ENCODE data around the gene ASZ1.

Gene ASZ1

DNA sequence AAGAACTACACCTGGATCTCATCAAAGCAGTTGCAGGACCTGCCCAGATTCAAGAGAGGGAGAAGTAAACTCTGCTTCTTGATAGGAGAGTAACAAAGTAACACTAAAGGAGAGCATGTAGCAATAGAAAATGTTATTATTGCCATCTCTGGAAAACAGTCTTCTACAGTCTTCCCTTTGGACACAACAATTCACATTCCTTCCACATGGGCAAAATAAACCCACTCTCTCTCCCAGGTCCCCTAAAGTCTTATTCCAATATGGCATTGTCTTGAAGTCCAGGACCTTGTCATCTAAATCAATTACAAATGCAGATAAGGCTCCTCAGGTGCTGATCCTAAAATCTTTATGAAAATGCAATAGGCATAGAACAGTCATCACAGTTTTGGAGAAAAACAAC lies 94.1 kb downstream of the ASZ1 start:
- DNase-seq: no peak

DNA sequence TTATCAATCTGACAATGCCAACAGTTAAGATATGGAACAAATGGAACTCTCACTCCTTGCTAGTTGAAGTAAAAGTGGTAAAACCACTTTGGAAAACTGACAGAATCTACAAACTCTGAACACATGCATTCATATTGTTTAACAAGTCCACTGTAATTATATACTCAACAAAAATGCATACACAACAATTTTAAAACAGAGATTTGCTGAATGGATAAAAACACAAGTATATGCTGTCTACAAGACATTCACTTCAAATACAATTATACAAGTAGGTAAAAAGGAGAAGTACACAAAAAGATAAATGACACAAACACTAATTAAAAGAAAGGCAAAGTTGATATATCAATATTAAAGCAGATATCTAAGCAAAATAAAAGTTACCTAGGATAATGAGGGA lies 95.3 kb downstream of the ASZ1 start:
- no peak for DNase-seq

DNA sequence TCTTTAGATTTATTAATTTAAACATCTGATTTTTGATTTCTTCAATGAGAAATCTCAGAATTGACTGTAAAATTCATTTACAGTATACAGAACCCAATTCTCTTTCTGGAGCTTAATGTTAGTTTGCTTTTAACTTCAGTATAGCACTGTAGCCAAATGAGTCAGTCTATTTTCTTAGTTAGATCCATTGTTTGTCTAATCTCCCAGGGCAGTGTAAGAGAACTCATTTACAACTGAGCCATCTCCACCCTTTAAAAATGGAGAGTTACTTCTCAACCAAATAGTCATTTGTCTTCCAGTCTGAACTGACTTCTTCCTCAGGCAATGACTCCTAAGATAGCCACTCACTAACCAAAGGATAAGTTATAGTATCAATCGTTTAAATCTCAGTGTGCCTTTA lies 101.5 kb downstream of the ASZ1 start:
- DNase-seq: no peak

DNA sequence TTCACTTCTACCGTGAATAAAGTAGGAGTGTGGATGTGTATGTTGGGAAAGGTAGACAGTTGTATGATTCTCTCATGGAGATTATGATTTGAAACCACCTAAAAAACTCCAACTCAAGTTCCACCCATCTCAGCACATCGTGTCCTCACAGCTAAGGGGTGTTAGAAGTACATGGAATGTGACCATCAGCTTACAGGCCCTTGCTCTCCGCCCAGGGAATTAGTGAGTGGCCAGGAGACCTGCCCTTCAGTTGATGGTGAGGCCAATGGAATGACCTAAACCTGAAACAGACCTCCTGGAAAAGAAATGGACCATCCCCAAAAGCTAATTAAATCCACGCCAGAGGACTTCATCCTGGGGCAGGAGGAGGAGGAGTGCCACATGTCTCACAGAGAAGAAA lies 102.3 kb downstream of the ASZ1 start:
- no peak for DNase-seq

- no peak for DNase-seq
Observed at GRCh38 chr7:117323851-117324711, 103.2 kb downstream of the ASZ1 start.

- DNase-seq: no peak
Observed at GRCh38 chr7:117323305-117323850, 103.9 kb downstream of the ASZ1 start.

- no peak for DNase-seq
Observed at GRCh38 chr7:117322741-117323304, 104.5 kb downstream of the ASZ1 start, which contains the start of gene WNT2. WNT2 (minus strand) TSS chr7:117323058; CDS start chr7:117322989, 69 bp downstream.

- DNase-seq: no peak
Observed at GRCh38 chr7:117320523-117320922, 106.8 kb downstream of the ASZ1 start.

- DNase-seq: no peak
Observed at GRCh38 chr7:117319181-117319580, 108.1 kb downstream of the ASZ1 start.

DNA sequence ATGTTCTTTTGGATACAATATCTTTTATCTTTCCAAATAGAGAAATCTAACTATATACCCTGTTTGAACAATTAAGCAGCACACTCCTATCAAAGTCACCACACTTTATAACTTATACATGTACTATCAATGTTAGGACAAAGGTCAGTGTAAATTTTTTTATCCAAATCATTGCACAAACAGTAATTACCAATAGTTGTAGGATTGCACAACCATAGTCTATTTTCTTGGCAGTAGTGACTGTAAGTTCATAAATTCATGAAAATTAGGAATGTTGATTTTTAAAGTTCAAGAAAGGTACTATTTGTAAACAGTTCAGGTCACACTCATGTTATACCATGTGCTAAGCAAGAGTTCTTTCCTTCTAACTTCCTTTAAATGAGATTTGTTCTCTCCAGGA lies 113.7 kb downstream of the ASZ1 start:
- DNase-seq: no peak
